Loucy (cell line): ENCODE measurements around the gene HTR2A.

Experiments
- H2AFZ ChIP-seq: fragments of 200-600 bp; sonication (generic); 2 replicates; pipeline ENCODE4 v1.6.0; 2016; ENCODE audit warnings: antibody characterized with exemption, mild to moderate bottlenecking, low read length, moderate library complexity
- H3F3A ChIP-seq: fragments of 200-600 bp; 2 replicates; pipeline ENCODE4 v1.6.0; 2016; ENCODE audit warnings: antibody characterized with exemption, low read depth, mild to moderate bottlenecking
- H3K27me3 ChIP-seq: fragments of 200-600 bp; sonication (generic); 2 replicates; pipeline ENCODE4 v1.6.1; 2014; ENCODE audit warnings: low read length, mild to moderate bottlenecking; ENCODE audit not compliant: insufficient read depth, poor library complexity, severe bottlenecking
- H3K36me3 ChIP-seq: fragments of 200-600 bp; sonication (generic); 2 replicates; pipeline ENCODE4 v1.6.1; 2016; ENCODE audit warnings: low read length; ENCODE audit not compliant: insufficient read depth
- H3K4me1 ChIP-seq: fragments of 200-600 bp; sonication (generic); 2 replicates; pipeline ENCODE4 v1.5.1; 2014; ENCODE audit warnings: low read length, mild to moderate bottlenecking; ENCODE audit not compliant: insufficient read depth, poor library complexity, severe bottlenecking
- H3K4me2 ChIP-seq: fragments of 200-600 bp; sonication (generic); 2 replicates; pipeline ENCODE4 v1.6.0; 2014; ENCODE audit warnings: antibody characterized with exemption, low read length, low read depth, mild to moderate bottlenecking; ENCODE audit not compliant: poor library complexity, severe bottlenecking
- H3K4me3 ChIP-seq: fragments of 200-600 bp; sonication (generic); 2 replicates; pipeline ENCODE4 v1.5.1; 2014; ENCODE audit warnings: low read length, mild to moderate bottlenecking, mixed read lengths; ENCODE audit not compliant: poor library complexity, severe bottlenecking
- H3K79me2 ChIP-seq: fragments of 200-600 bp; sonication (generic); 2 replicates; pipeline ENCODE4 v1.6.1; 2014; ENCODE audit warnings: low read length; ENCODE audit not compliant: insufficient read depth
- H3K9ac ChIP-seq: fragments of 200-600 bp; sonication (generic); 2 replicates; pipeline ENCODE4 v1.6.0; 2014; ENCODE audit warnings: mild to moderate bottlenecking, low read depth, low read length, moderate library complexity; ENCODE audit not compliant: poor library complexity, severe bottlenecking
- H3K9me2 ChIP-seq: fragments of 200-600 bp; sonication (generic); replicated peaks from 2 replicates; pipeline ENCODE4 v1.6.1; 2016; ENCODE audit warnings: low read depth, low read length, mixed read lengths
- H3K9me3 ChIP-seq: fragments of 200-600 bp; sonication (generic); 2 replicates; pipeline ENCODE4 v1.6.1; 2014; ENCODE audit warnings: mild to moderate bottlenecking, antibody characterized with exemption, low read length, low read depth; ENCODE audit not compliant: insufficient read depth
- H4K20me1 ChIP-seq: fragments of 200-600 bp; sonication (generic); 2 replicates; pipeline ENCODE4 v1.6.0; 2014; ENCODE audit warnings: antibody characterized with exemption, low read length, mild to moderate bottlenecking; ENCODE audit not compliant: insufficient read depth, poor library complexity, severe bottlenecking
- EZH2phosphoT487 ChIP-seq: fragments of 200-600 bp; IDR thresholded peaks from 2 replicates; pipeline ENCODE4 v1.6.1; 2018; ENCODE audit warnings: antibody characterized with exemption, mild to moderate bottlenecking, moderate library complexity, borderline replicate concordance
- TF ChIP-seq, protein P1 (sequence below): fragments of 200-600 bp; sonication (generic); conservative IDR thresholded peaks from 2 replicates; pipeline ENCODE4 v1.5.1; 2014; ENCODE audit warnings: mild to moderate bottlenecking, antibody characterized with exemption, low read length

The HTR2A gene

DNA sequence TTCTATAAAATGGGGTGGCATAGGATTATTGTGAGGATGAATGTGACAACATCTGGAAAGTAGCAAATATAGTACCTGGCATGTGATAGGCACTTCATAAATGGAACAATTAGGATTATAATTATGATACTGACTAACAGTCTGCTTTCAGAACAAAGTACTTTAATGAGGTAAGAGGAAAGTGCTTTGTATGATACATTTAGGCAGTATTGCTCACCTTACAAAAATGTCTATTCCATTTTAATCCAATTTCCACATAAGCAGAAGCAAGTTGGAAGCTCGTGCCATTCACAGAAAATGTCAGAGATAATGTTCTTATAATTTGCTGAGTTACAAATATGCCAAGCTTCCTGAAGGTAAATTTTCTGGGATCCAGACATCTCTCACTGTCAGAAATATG, 16.9 kb upstream of the HTR2A start:
- Histone ChIP-seq H3K4me3 (no peak overlapping the region), H4K20me1 (no peaks in the 10 kb centered on the region), H3K27me3 (peaks cover 4% of the 10 kb centered on the region), H3K4me1 (no peaks in the 10 kb centered on the region), H3K9me3 (no peaks in the 10 kb centered on the region), H3K4me2 (no peak overlapping the region), H3K9me2 (no peaks in the 10 kb centered on the region), H3F3A (no peaks in the 10 kb centered on the region), H3K79me2 (no peaks in the 10 kb centered on the region), H3K9ac (no peak overlapping the region), H3K36me3 (no peaks in the 10 kb centered on the region), H2AFZ (no peak overlapping the region)
- TF ChIP-seq EZH2phosphoT487, result no peak
- TF ChIP-seq, protein P1, sequence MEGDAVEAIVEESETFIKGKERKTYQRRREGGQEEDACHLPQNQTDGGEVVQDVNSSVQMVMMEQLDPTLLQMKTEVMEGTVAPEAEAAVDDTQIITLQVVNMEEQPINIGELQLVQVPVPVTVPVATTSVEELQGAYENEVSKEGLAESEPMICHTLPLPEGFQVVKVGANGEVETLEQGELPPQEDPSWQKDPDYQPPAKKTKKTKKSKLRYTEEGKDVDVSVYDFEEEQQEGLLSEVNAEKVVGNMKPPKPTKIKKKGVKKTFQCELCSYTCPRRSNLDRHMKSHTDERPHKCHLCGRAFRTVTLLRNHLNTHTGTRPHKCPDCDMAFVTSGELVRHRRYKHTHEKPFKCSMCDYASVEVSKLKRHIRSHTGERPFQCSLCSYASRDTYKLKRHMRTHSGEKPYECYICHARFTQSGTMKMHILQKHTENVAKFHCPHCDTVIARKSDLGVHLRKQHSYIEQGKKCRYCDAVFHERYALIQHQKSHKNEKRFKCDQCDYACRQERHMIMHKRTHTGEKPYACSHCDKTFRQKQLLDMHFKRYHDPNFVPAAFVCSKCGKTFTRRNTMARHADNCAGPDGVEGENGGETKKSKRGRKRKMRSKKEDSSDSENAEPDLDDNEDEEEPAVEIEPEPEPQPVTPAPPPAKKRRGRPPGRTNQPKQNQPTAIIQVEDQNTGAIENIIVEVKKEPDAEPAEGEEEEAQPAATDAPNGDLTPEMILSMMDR, result no peak

- Histone ChIP-seq H3K9me3 (no peaks in the 10 kb centered on the region), H3F3A (no peaks in the 10 kb centered on the region), H3K9me2 (no peaks in the 10 kb centered on the region), H3K9ac (no peak overlapping the region), H2AFZ (no peak overlapping the region), H3K36me3 (no peaks in the 10 kb centered on the region), H4K20me1 (no peaks in the 10 kb centered on the region), H3K79me2 (no peaks in the 10 kb centered on the region), H3K4me1 (no peaks in the 10 kb centered on the region), H3K27me3 (peaks cover 4% of the 10 kb centered on the region), H3K4me3 (no peak overlapping the region), H3K4me2 (no peak overlapping the region)
- TF ChIP-seq, protein P1, result no peak
- no peak for TF ChIP-seq EZH2phosphoT487
Measured at GRCh38 chr13:46909042-46909441, 12.2 kb upstream of the HTR2A start.

- Histone ChIP-seq H4K20me1 (no peaks in the 10 kb centered on the region), H3K79me2 (no peaks in the 10 kb centered on the region), H3K9me3 (no peaks in the 10 kb centered on the region), H3F3A (no peaks in the 10 kb centered on the region), H3K4me2 (no peak overlapping the region), H3K4me1 (no peaks in the 10 kb centered on the region), H3K9ac (no peak overlapping the region), H3K36me3 (no peaks in the 10 kb centered on the region), H3K27me3 (peaks cover 4% of the 10 kb centered on the region), H3K4me3 (no peak overlapping the region), H2AFZ (no peak overlapping the region), H3K9me2 (no peaks in the 10 kb centered on the region)
- TF ChIP-seq, protein P1, result no peak
- TF ChIP-seq EZH2phosphoT487, result no peak
Measured at GRCh38 chr13:46908501-46908900, 11.6 kb upstream of the HTR2A start.
